Heart right ventricle (tissue), 16 donors: ENCODE measurements around the gene NEU2. TPM values are rescaled to one million over a fixed set of nuclear protein-coding genes. Genes with fewer than 3 reads are reported as not detected.

Source experiments
- ATAC-seq, 8 donors: fragments of 200-7000 bp; cut with Tn5 transposase; one replicate each; pipeline ENCODE4 v1.9.1; 2020; ENCODE audit warnings: mild to moderate bottlenecking in 8 of 8, moderate library complexity in 8 of 8, moderate number of reproducible peaks in 1 of 8
- DNase-seq, 2 donors: peaks; one replicate each; pipeline ENCODE4 v3.0.0-alpha.2; 2020
- H3K27ac ChIP-seq, 10 donors: fragments of 200-600 bp; sonication (generic) in 2 of 10; one replicate each; pipeline versions ENCODE4 v1.5.0 to v1.8.0; 2020 to 2022; ENCODE audit warnings: mild to moderate bottlenecking in 3 of 10
- H3K27me3 ChIP-seq, 7 donors: fragments of 200-600 bp; one replicate each; pipeline ENCODE4 v1.8.0; 2021 to 2022; ENCODE audit warnings: mild to moderate bottlenecking in 2 of 7
- H3K36me3 ChIP-seq, 9 donors: fragments of 200-600 bp; sonication (generic) in 1 of 9; one replicate each; pipeline versions ENCODE4 v1.5.0 to v1.8.0; 2020 to 2022; ENCODE audit warnings: mild to moderate bottlenecking in 2 of 9
- H3K4me1 ChIP-seq, 9 donors: fragments of 200-600 bp; sonication (generic) in 1 of 9; one replicate each; pipeline versions ENCODE4 v1.5.0 to v1.8.0; 2020 to 2022; ENCODE audit warnings: mild to moderate bottlenecking in 4 of 9
- H3K4me3 ChIP-seq, 10 donors: fragments of 200-600 bp; sonication (generic) in 2 of 10; one replicate each; pipeline versions ENCODE4 v1.5.0 to v1.8.0; 2020 to 2022; ENCODE audit warnings: mild to moderate bottlenecking in 7 of 10, moderate library complexity in 2 of 10
- H3K9me3 ChIP-seq, 11 donors: fragments of 200-600 bp in 10 of 11; sonication (generic) in 2 of 11; one replicate each; pipeline versions ENCODE4 v1.5.0 to v1.8.0; 2013 to 2022; ENCODE audit warnings: mild to moderate bottlenecking in 2 of 11, control low read depth in 1 of 11, moderate library complexity in 1 of 11
- WGBS, 2 donors: extraction: QIAGEN DNeasy Blood & Tissue Kit; methylation state at CpG; one replicate each; pipeline ENCODE4 v1.1.7; 2013; ENCODE audit warnings: inconsistent platforms in 1 of 2; 5-methylcytosine and 5-hydroxymethylcytosine counted together
- intact Hi-C, 10 donors: fragments of 100-400 bp; cut with DNase I; formaldehyde crosslinking; loops; one replicate each; pipeline versions ENCODE4 v1.11.1 to v1.14.2; 2022
- polyA plus RNA-seq, 2 donors: library from polyadenylated mRNA; stranded (reverse); fragments of 200-250 nt; gene quantifications; one replicate each; pipeline ENCODE4 v1.2.3, GENCODE V29; 2013
- total RNA-seq, 10 donors: library from RNA; stranded (reverse); fragmentation: NEBNext Ultra II Directional in 3 of 10; extraction: Animal tissue kit (Norgen Biotek cat#: 25700) in 3 of 10; gene quantifications; one replicate each; pipeline versions ENCODE4 v1.2.1 to v1.2.4, GENCODE V29; 2021 to 2023
- TF ChIP-seq, protein P1 (sequence below), 9 donors: fragments of 200-600 bp; sonication (generic) in 2 of 9; IDR thresholded peaks; one replicate each; pipeline versions ENCODE4 v1.5.0 to v1.8.0; 2021 to 2022; ENCODE audit warnings: antibody characterized with exemption in 9 of 9, mild to moderate bottlenecking in 5 of 9, moderate library complexity in 1 of 9
- donor health status: Arrhythmogenic right ventricular cardiomyopathy.
- donor health status: ischemic (EF 13 %, LVEDD 7.1; RV severe dilation, severe dysfunction).
- donor health status: healthy with polysubstance abuse.
- donor health status: DM: no; HTN: yes; CAD: no.
- donor health status: DM: no; HTN: no; CAD: no.
- donor health status: ischemic (EF 25% LVEDD 6.9; RV normal size, moderate dysfunction).
- donor health status: ischemic (EF 25% LVEDD 5.7; RV mildly dilated, moderate dysfunction).
- donor health status: healthy.
- donor health status: DM: yes; HTN: yes; CAD: no.
- donor health status: Ischemic cardiomyopathy.
- donor health status: ischemic (EF 35%, LVEDD 5.7; RV mildly dilated, moderate dysfunction).
- donor health status: nonischemic (EF 11% LVEDD 7.7; RV severe dilation, severe dysfunction).
- donor health status: DM: yes; HTN: yes; CAD: no.
- donor health status: PGD.
- donor health status: ischemic (EF 29% LVEDD 5.4; RV normal size, mild dysfunction).
- donor health status: nonischemic (EF 23%, LVEDD 6.1; RV moderate dilation, normal function).

NEU2 gene
- total and polyA plus RNA-seq, 12 donors, result not detected

DNA sequence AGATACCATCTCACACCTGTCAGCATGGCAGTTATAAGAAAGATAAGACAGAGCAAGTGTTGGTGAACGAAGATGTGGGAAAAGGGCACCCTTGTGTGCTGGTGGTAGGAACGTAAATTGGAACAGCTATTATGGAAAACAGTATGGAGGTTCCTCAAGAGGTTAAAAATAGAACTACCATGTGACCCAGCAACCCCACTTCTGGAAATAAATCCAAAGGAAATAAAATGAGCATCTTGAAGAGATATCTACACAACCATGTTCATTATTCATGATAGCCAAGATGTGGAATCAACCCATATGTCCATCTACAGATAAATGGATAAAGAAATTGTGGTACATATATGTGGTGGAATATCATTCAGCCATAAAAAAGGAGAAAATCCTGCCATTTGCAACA lies 46.3 kb upstream of the NEU2 start:
- peaks cover 0 to 48% (median 23%) of the 10 kb centered on the region in 7 donors for H3K27me3 ChIP-seq

GRCh38 chr2:232993231-232993821 lies 39.1 kb upstream of the NEU2 start:
- peaks cover 0 to 12% (median 0%) of the 10 kb centered on the region in 7 donors for H3K27me3 ChIP-seq
- H3K36me3 ChIP-seq, result no peaks in the 10 kb centered on the region
- H3K4me3 ChIP-seq, result no peak overlapping the region
- H3K27ac ChIP-seq, result no peak overlapping the region
- TF ChIP-seq, protein P1, sequence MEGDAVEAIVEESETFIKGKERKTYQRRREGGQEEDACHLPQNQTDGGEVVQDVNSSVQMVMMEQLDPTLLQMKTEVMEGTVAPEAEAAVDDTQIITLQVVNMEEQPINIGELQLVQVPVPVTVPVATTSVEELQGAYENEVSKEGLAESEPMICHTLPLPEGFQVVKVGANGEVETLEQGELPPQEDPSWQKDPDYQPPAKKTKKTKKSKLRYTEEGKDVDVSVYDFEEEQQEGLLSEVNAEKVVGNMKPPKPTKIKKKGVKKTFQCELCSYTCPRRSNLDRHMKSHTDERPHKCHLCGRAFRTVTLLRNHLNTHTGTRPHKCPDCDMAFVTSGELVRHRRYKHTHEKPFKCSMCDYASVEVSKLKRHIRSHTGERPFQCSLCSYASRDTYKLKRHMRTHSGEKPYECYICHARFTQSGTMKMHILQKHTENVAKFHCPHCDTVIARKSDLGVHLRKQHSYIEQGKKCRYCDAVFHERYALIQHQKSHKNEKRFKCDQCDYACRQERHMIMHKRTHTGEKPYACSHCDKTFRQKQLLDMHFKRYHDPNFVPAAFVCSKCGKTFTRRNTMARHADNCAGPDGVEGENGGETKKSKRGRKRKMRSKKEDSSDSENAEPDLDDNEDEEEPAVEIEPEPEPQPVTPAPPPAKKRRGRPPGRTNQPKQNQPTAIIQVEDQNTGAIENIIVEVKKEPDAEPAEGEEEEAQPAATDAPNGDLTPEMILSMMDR (IDR thresholded peaks at IDR 0.05), result no peak
- 81 to 88% methylated on average over 4 of the region's 4 CpGs for WGBS, 2 donors
- ATAC-seq (no peak), DNase-seq (no peak)
- intact Hi-C loops, result no loop called here
- peaks cover 0 to 17% (median 0%) of the 10 kb centered on the region in 11 donors for H3K9me3 ChIP-seq
- H3K4me1 ChIP-seq, result no peaks in the 10 kb centered on the region

More for the DNA sequence above, 46.3 kb upstream of the NEU2 start:
- TF ChIP-seq, protein P1 (IDR thresholded peaks at IDR 0.05), result no peak
- Histone ChIP-seq H3K9me3 (peaks cover 0 to 7% (median 0%) of the 10 kb centered on the region in 11 donors), H3K4me3 (no peak overlapping the region), H3K27ac (no peak overlapping the region), H3K36me3 (no peaks in the 10 kb centered on the region), H3K4me1 (no peaks in the 10 kb centered on the region)
- intact Hi-C loops, result no loop called here
- DNase-seq (no peak), ATAC-seq (no peak)
- WGBS, 2 donors, result 82 to 88% methylated on average over 2 of the region's 2 CpGs

DNA sequence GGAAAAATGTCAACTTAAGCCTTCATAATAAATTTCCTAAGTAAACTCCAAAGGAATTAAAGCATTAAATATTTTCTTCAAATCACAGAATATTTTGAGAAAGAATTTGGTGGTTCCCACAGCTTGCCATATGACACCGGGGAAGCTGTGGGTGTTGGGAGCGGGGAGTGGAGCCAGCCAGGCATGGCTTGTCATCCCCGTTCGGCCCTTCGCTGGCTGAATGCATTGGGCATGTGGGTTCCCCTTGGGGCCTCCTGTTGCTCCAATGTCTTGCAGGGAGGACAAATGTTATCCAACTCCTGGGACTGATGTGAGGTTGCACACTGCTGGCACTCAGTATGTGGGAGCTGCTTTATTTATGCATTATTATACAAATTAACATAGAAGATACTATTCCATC lies 38.0 kb upstream of the NEU2 start:
- Histone ChIP-seq H3K9me3 (peaks cover 0 to 17% (median 0%) of the 10 kb centered on the region in 11 donors), H3K27ac (no peak overlapping the region), H3K4me1 (no peaks in the 10 kb centered on the region), H3K4me3 (no peak overlapping the region), H3K27me3 (peaks cover 0 to 9% (median 0%) of the 10 kb centered on the region in 7 donors), H3K36me3 (no peaks in the 10 kb centered on the region)
- no peak for ATAC-seq
- 77 to 81% methylated on average over 5 of the region's 5 CpGs for WGBS, 2 donors
- TF ChIP-seq, protein P1 (IDR thresholded peaks at IDR 0.05), result no peak
- intact Hi-C loops, result no loop called here
- DNase-seq, result no peak

DNA sequence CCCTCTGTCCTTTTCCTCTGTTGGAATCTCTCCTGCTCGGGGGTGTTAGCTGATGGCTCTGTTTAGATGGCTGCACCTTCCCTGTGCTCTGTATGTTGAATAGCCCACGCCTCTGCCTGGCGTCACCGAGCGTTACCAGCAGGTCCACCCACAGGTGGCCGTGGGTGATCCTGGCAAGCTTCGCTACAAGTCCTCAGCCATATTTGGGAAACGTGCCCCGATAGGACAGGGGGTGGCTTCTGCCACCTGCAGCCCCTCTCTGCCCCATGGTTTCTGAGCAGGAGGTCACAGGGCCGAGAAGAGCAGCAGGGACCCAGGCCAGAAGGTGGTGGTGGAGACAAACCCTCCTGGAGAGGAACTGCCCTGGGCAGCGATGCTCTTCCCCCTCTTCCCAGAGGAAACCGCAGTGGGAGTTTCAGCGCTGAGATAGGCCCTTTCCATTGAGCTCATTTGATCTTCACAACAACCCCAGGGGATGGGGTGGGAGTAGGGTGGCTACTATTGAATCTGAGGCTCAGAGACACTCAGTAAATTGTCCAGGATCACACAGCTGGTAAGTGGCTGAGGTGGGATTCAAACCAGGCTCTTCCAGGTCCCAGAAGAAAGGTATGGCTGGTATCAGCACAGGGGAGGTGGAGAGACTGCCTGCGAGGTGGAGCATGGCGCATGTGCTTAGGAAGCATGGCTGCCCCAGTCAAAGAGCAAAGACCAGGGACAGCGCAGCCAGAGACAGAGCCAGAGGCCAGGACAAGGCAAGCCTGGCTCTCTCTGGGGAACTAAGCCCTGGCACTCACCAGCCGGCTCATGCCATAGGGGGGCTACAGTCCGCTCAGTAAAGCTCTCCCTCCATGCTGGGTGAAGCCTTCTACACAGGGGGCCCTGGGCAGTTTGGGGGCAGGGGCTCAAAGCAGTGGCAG lies 34.5 kb upstream of the NEU2 start:
- ATAC-seq (peak in 2 of 8 donors; percentile 10 to 44), DNase-seq (no peak)
- H3K36me3 ChIP-seq, result no peaks in the 10 kb centered on the region
- 88 to 89% methylated on average over 18 of the region's 18 CpGs for WGBS, 2 donors
- intact Hi-C loops, result no loop called here
- TF ChIP-seq, protein P1 (IDR thresholded peaks at IDR 0.05), result no peak
- H3K4me3 ChIP-seq, result no peak overlapping the region
- peaks cover 0 to 9% (median 0%) of the 10 kb centered on the region in 7 donors for H3K27me3 ChIP-seq
- peaks cover 0 to 8% (median 0%) of the 10 kb centered on the region in 11 donors for H3K9me3 ChIP-seq
- no peaks in the 10 kb centered on the region for H3K4me1 ChIP-seq
- no peak overlapping the region for H3K27ac ChIP-seq
